HG02884 (cell line): ENCODE data around the gene IFNAR2.

Experiments
- ATAC-seq: cut with Tn5 transposase; IDR thresholded peaks from one replicate; pipeline ENCODE4 v1.9.1; 2021; ENCODE audit warnings: mild to moderate bottlenecking, moderate library complexity; ENCODE audit not compliant: unreplicated experiment

The IFNAR2 gene

DNA sequence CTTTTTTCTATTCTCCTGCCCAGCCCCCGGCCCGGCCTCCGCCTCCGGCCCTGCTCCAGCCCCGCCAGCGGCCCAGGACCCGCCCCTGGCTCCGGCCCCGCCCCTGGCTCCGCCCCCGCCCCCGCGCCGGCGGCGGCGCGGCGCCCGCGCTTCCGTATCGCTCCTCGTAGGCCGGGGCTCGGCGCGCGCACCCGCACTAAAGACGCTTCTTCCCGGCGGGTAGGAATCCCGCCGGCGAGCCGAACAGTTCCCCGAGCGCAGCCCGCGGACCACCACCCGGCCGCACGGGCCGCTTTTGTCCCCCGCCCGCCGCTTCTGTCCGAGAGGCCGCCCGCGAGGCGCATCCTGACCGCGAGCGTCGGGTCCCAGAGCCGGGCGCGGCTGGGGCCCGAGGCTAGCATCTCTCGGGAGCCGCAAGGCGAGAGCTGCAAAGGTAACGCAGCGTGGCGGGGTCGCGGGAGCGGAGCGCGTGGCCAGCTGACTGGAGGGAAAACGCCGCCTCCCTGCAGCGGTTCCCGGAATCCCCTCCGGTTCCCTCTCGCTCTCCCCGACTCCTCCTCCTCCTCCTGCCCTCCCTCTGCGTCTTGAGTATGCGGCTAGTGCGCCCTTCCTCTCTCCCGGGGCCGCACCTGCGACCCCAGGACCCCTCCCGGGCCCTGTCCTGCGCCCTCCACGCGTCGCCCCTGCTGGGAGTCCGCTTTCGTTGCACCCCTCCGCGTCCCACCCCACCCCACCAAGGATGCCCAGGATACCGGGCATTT is at the start of gene IFNAR2:
IFNAR2 (plus strand) TSS at position 155 of the 761 bp plus-strand sequence. CDS start 11,985 bp downstream, outside the sequence.
- peak; percentile 67 for ATAC-seq

DNA sequence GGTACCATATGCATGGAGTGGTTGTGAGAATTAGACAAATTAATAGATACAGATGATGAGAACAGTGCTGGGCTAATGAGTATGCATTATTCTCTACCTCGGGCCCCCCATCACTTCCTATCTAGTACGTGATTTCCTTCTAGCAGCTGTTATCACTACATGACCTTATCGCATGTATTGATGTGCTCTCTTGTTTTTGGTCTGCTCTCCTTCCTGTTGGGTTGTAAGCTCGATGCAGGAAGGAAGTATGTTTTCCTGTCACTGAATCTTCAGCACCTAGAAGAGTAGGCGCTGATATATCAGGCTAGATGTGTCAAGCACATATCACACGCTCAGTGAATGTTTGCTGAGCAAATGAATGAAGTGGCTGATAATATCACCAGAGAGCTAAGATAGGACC is 43.9 kb upstream of the IFNAR2 start:
- no peak for ATAC-seq

DNA sequence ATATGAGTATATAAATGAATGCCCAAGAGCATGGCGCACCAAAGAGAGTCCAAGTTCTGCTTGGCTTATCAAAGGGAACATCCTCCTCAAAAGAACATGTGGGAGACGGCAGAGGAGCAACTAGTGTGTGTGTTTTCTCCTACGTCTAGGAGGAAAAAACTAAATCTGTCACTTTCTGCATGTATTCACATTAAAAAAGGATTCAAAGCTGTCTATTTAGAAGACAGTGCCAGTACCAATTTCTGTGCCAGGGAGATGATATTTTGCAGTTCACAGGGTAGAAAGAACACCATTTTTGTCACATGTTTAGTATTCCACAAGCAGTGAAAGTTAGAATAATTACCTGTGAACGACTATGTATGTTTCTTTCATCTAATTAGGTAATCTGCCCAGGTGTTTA is 42.5 kb upstream of the IFNAR2 start:
- no peak for ATAC-seq

DNA sequence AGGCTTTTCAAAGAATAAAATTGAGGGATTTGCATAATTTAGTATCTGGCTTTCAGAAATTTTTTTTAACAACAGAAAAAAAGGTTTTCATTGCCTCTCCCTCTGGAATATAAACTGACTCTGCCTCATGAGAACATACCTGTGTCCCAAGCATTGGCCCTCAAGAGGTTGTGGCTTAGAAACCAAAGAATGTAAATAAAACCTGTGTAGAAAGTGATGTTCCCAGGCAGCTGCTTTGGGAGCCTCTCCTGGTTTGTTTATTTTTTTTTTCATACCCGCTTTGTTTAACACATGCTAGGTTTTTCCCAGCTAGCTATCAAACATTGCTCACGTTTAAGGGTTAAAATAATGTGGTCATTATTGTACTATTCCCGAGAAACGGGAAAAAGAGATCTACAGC is 40.5 kb upstream of the IFNAR2 start:
- ATAC-seq = no peak

DNA sequence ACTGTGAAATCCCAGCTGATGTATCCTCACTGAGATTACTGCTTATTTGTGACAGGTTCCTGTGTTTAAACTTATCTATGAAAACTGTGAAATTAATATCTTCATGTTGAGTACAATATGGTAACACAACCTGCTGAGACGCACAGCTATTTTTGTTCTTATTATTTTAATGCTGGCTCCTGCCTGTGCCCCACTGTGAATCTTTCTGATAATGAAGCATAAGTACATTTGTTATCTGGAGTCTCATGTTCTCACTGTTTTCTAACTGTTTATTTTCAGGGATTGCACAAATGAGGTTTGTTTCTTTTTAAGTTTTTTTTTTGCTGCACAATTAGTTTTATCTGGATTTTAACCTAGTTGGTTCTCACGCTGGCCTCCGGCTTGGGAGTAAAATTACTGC is 39.9 kb upstream of the IFNAR2 start:
- no peak for ATAC-seq

DNA sequence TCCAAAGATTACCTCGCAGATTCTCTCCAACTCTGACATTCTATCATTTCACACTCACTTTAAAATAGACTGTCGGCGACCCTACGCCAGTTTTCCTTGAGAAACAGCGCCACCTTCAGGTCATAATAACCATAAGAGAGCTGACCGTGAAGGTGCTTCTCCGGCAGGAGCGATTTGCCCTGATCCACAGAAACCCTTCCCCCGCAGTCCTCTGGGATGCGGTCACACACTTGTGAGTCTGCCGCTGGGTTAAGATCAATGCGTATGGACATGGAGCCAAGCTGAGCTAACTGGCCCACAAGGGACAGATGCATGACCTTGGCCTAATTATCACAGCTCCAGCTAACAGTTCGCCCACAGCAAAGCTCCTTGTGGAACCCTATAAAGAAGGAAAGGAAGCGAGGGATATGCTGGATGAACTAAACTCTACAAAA is 32.8 kb upstream of the IFNAR2 start:
- ATAC-seq = no peak

DNA sequence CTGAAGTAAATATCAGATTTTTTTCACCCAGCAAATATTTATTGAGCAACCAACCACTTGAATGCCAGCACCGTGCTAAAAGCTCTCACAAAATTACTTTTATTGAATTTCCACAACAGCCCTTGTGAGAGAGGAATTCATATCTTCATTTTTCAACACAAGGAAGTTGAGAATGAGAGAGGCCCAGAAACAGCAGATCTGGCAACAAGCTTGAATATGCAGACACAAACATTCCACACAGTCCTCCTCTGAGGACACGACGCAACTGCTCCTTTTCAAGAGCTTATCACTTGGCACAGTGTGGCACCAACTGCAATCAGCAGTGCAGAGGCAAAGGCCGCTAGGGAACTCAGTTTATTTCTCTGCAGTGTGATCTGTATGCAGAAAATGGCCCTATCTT is 32.2 kb upstream of the IFNAR2 start:
- ATAC-seq = no peak

DNA sequence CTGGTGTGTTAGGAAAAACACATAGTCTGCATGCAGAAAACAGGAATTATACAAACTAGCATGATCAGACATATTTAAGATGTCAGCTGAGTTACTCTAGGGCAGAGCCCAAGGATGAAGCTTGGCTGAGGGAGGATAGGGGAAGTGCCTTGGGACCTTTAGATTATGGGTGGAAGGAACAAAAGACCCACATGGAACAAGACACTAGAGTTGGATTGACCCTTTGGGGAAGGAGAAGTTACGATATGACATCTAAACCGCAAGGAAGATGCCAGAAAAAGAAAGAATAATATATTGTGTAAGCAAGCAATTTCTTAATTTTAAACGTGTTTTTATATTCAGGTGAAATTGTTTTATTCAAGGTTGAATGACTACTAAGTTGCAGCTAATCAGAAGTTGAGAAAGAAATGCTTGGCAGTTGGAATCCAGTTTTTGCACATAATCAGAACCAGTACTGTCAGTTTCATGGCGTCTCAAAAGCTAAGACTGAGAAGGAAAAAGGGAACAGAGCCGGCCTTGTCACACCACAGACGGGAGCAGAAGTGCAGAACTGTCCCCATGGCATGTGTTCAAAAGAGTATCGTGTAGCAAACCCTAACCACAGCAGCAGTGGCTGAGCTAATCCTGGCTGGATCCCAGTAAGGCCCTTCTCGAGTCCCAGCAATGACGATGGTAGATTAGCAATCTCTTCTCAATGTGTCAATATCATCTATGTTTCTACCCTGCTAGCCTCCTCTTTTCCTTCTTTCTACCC is 31.2 kb upstream of the IFNAR2 start:
- ATAC-seq = no peak

DNA sequence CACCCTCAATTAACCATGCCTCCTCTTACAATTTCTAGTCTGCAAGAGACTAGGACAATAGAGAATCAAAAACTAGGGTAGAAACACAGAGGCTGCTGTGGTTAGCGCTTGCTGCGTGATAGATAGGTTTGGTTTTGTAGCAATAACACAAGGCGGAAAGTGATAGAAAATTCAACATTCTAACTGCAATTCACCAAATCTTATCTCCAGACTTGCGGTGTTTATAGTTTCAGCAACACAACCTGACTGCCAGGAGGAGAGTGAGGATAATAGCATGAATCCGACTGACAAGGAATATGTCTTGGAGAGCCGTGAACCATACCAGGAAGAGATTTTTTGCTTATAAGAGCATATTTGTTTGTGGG is 30.7 kb upstream of the IFNAR2 start:
- ATAC-seq = no peak

DNA sequence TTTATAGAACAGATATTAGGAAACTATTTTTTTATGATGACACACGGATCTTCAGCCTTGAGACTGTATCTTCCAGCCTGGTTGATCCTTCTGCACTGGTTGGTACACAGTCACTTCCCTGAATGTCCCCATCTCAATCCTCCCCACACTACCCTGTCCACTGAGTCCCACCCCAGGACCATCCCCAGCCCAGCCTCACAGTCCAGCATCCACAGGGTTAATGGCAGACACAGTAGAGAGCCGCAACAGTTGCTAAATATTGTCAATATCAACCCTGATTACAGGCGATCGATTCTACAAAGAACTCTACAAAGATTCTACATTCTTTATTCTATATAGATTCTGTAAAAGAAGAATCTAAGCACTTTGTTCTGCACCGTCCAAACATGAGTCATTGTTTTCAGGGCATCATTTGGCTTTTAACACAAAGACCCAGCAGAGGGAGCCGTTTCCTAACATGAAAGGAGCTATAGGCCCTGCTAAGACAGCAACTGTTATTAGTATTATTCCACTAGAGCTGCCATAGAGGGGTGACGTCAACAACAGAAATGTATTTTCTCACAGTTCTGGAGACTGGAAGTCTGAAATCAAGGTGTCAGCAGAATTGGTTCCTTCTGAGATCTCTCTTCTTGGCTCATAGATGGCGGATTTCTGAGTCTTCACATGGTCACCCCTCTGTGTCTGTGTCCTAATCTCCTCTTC is 30.1 kb upstream of the IFNAR2 start:
- ATAC-seq = peak; percentile 79

DNA sequence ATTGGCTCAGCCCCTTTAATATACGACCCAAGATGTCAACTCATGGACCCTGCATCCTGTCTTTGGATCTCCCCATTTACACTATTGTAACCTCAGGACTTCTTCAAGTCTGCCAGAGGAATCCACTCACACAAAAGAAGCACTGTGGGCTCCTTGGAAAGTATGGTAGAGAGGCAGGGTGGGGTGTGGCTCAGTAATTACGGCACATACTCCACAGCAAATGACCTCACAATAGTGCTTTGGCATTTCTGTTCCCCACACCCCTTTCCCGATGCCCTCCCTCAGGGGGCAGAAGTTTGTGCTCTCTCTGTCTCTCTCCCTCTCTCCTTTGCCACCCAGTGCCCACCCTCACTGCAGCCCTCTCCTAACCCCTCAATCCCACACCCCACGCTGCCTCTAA is 27.8 kb upstream of the IFNAR2 start:
- no peak for ATAC-seq

DNA sequence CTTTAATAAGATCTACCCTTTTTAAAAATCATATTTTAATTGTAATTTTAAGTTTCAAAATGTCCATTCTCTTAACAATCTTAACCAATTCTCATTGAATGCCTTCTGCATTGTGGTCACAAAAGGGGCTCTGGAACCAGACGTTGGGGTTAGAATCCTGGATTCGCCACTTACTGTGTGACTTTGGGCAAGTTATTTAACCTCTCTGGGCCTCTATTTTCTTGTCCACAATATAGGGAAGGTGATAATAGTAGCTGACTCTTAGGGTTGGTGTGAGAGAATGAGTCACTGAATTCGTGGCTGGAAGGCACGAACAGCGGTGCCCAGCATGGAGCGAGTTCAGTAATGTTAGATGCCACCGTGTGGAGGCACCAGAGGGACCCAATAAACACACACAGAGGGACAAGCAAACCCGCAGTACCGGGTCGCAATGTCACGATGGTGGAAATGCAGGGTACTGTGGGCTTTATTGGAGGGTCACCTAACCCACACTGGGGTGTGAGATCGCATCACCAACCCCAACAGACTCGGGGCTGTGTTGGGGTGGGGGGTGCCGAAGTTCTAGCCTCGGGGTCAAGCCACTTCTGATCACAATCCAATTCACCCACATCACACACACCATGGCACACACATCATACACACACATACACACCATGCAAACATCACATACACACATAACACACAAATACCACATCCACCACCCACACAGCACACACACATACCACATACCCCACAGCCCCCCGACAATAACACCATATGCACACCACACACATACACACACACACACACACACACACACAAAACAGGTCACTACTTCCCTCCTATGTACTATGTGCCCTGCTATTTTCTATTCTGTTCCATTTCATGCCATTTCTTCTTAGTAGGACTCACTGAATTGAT is 27.0 kb upstream of the IFNAR2 start:
- no peak for ATAC-seq

DNA sequence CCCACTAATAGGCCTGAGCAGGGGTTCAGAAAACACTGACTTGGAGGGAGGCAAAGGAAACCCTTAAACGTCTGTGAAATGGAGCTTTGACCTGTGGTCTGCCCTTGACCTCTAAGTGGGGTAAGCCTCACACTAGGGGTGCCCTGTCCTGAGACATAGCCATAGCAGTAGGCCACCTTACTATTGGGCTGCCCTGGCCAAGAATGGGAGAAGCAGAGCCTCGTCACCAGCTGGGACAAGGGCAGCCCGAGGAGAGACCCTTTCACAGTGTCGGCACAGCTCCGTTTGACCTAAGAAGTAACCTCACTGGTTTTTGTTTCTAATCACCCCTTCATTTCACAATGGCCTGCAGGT is 26.4 kb upstream of the IFNAR2 start:
- no peak for ATAC-seq

DNA sequence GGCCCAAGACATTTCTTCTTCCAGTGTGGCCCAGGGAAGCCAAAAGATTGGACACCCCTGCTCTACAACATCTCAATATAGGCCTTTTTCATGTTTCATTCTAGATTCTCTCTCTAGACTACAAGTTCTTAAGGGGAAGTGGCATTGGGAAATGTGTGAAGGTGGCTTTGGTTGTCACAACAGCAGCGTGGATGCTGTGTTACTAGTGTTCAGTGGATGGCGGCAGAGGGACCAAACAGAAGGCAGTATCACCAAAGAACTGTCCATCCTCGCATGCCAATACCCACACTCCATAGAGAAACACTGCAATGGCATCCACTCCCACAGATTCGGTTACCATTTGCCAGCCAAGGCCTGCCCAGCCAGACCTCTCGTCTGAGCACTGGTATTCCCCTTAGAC is 24.3 kb upstream of the IFNAR2 start:
- ATAC-seq = no peak

DNA sequence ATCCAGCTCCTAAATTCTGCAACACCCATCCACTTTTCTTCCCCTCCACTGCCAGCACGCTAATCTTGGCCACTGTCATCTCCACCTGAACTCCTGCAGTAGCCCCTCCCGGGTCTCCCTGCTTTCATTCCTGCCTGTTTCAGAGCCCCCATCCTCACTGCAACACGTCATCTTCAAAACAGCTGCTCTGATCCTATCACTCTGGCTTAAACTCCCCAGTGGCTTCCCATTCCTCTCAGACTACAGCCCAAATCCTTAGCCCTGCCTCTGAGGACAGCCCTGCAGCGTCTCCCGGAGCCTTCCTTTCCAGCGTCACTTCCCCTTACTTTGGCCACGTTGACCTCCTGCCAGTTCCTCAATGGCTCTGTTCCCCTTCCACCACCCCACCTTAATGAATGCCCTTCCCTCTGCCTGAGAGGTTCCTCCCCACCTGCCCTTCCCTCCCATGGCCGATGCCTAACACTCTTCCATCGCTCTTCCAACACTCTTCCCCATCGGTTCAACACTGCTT is 22.9 kb upstream of the IFNAR2 start:
- no peak for ATAC-seq

DNA sequence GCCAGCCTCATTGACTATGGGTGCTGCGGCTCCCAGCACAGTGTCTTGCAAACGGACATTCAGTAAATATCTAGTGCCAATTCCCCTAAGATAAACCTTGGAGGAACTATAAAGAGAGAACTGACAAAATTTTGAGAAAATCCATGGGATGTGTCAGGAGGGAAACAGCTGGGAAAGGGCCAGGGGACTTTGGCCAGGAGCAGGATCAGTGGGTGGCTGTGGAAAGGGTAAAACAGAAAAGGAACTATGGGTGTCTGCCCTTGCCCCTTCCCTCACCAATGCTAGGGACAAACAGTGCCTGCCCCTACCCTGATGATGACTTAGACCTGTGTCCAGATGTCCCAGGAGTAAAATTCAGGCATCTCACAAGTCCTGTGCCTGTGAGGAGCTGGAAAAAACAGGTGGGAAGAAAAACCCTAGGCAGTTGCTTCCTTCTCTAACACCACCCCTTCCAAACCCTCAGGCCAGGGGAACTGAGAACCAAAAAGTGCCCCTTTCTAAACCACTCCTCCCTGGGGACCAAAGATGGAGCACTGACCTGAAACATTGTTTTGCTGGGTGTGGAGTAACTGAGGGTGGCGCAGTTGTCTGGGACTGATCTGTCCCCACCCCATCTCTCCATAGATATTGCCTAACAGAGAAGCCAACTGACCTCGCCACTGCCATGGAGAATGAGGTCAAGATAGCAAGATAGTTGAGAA is 22.1 kb upstream of the IFNAR2 start:
- ATAC-seq = no peak

DNA sequence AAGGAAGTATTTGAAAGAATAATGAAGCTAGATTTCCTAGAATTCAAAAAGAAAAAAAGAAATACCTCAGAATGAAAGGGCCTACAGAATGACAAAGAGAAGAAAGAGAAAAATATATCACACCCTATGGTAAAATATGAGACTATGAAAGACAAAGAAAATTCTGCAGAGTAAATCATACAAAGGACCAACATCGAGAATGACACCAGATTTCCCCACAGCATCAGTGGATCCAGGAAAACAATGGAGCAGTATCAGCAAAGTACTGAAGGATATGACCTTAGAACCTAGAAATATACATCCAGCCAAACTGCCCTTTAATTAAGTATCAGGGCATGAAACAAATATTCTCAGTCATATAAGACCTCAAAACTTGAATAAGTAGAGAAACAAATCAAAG is 21.2 kb upstream of the IFNAR2 start:
- ATAC-seq = no peak

DNA sequence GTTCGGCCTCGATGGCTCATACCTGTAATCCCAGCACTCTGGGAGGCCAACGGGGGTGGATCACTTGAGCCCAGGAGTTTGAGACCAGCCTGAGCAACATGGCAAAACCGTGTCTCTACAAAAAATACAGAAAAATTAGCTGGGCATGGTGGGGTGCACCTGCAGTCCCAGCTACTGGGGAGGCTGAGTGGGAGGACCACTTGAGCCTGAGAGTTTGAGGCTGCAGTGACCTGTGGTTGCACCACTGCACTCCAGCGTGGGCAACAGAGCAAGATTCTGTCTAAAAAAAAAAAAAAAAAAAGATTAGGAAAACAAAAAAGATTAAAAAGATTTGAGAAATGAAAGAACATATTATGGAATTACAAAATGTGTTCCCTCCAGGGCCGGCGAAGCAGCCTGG is 18.4 kb upstream of the IFNAR2 start:
- no peak for ATAC-seq

DNA sequence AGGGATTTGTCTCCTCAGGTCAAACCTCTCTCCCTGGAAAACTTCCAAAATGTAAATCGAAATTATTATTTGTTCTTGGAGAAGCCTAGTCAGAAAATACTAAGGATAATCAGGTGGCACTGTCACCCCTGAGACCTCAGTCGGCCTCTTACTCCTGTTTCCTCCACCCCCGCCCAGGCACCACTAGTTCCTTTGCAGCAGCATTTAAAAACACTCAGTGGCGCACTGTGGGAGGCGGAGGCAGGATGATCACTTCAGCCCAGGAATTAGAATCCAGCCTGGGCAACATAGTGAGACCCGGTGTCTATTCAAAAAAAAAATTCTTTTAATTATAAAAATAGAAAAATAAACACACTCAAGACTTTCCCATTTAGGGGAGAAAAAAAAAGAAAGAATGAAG is 18.0 kb upstream of the IFNAR2 start:
- no peak for ATAC-seq

DNA sequence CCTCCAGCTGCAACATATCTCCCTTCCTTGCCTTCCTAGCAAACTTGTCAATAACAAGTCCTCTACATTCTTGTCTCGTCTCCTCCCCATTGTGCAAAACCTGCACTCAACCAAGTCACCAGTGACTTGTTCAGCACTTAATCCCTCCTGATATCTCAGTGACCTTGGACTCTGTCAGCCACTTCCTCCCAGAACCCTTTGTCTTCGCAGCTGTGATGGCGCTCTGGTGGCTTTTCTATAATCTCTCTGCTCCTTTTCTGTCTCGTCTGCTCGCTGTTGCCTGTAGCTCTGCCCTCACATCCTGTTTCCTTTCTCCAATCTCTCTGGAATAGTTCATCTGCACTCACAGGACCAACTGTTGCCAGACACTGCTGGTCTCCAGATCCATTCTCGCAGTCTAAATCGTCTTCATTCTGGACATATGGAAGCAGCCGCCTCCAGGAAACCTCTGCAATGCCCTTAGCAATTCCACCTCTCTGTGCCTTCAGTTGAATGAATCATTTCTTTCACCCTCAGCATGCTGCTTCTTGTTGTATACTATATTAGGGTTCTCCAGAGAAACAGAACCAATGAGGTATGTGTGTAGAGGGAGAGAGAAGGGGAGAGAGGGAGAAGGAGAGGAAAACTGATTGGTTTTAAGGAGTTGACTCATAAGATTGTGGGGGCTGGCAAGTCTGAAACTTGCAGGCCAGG is 17.4 kb upstream of the IFNAR2 start:
- no peak for ATAC-seq
